Heart right ventricle (tissue), 16 donors: ENCODE measurements around the gene CES3. TPM values are rescaled to one million over a fixed set of nuclear protein-coding genes. Genes with fewer than 3 reads are reported as not detected.

Experiments
- ATAC-seq, 8 donors: fragments of 200-7000 bp; cut with Tn5 transposase; one replicate each; pipeline ENCODE4 v1.9.1; 2020; ENCODE audit warnings: mild to moderate bottlenecking in 8 of 8, moderate library complexity in 8 of 8, moderate number of reproducible peaks in 1 of 8
- DNase-seq, 2 donors: peaks; one replicate each; pipeline ENCODE4 v3.0.0-alpha.2; 2020
- H3K27ac ChIP-seq, 10 donors: fragments of 200-600 bp; sonication (generic) in 2 of 10; one replicate each; pipeline versions ENCODE4 v1.5.0 to v1.8.0; 2020 to 2022; ENCODE audit warnings: mild to moderate bottlenecking in 3 of 10
- H3K27me3 ChIP-seq, 7 donors: fragments of 200-600 bp; one replicate each; pipeline ENCODE4 v1.8.0; 2021 to 2022; ENCODE audit warnings: mild to moderate bottlenecking in 2 of 7
- H3K36me3 ChIP-seq, 9 donors: fragments of 200-600 bp; sonication (generic) in 1 of 9; one replicate each; pipeline versions ENCODE4 v1.5.0 to v1.8.0; 2020 to 2022; ENCODE audit warnings: mild to moderate bottlenecking in 2 of 9
- H3K4me1 ChIP-seq, 9 donors: fragments of 200-600 bp; sonication (generic) in 1 of 9; one replicate each; pipeline versions ENCODE4 v1.5.0 to v1.8.0; 2020 to 2022; ENCODE audit warnings: mild to moderate bottlenecking in 4 of 9
- H3K4me3 ChIP-seq, 10 donors: fragments of 200-600 bp; sonication (generic) in 2 of 10; one replicate each; pipeline versions ENCODE4 v1.5.0 to v1.8.0; 2020 to 2022; ENCODE audit warnings: mild to moderate bottlenecking in 7 of 10, moderate library complexity in 2 of 10
- H3K9me3 ChIP-seq, 11 donors: fragments of 200-600 bp in 10 of 11; sonication (generic) in 2 of 11; one replicate each; pipeline versions ENCODE4 v1.5.0 to v1.8.0; 2013 to 2022; ENCODE audit warnings: mild to moderate bottlenecking in 2 of 11, control low read depth in 1 of 11, moderate library complexity in 1 of 11
- CTCF ChIP-seq, 9 donors: fragments of 200-600 bp; sonication (generic) in 2 of 9; IDR thresholded peaks; one replicate each; pipeline versions ENCODE4 v1.5.0 to v1.8.0; 2021 to 2022; ENCODE audit warnings: antibody characterized with exemption in 9 of 9, mild to moderate bottlenecking in 5 of 9, moderate library complexity in 1 of 9
- WGBS, 2 donors: extraction: QIAGEN DNeasy Blood & Tissue Kit; methylation state at CpG; one replicate each; pipeline ENCODE4 v1.1.7; 2013; ENCODE audit warnings: inconsistent platforms in 1 of 2; 5-methylcytosine and 5-hydroxymethylcytosine counted together
- intact Hi-C, 10 donors: fragments of 100-400 bp; cut with DNase I; formaldehyde crosslinking; loops; one replicate each; pipeline versions ENCODE4 v1.11.1 to v1.14.2; 2022
- polyA plus RNA-seq, 2 donors: library from polyadenylated mRNA; stranded (reverse); fragments of 200-250 nt; gene quantifications; one replicate each; pipeline ENCODE4 v1.2.3, GENCODE V29; 2013
- total RNA-seq, 10 donors: library from RNA; stranded (reverse); fragmentation: NEBNext Ultra II Directional in 3 of 10; extraction: Animal tissue kit (Norgen Biotek cat#: 25700) in 3 of 10; gene quantifications; one replicate each; pipeline versions ENCODE4 v1.2.1 to v1.2.4, GENCODE V29; 2021 to 2023
- donor health status: Arrhythmogenic right ventricular cardiomyopathy.
- donor health status: ischemic (EF 13 %, LVEDD 7.1; RV severe dilation, severe dysfunction).
- donor health status: healthy with polysubstance abuse.
- donor health status: DM: no; HTN: yes; CAD: no.
- donor health status: DM: no; HTN: no; CAD: no.
- donor health status: ischemic (EF 25% LVEDD 6.9; RV normal size, moderate dysfunction).
- donor health status: ischemic (EF 25% LVEDD 5.7; RV mildly dilated, moderate dysfunction).
- donor health status: healthy.
- donor health status: DM: yes; HTN: yes; CAD: no.
- donor health status: Ischemic cardiomyopathy.
- donor health status: ischemic (EF 35%, LVEDD 5.7; RV mildly dilated, moderate dysfunction).
- donor health status: nonischemic (EF 11% LVEDD 7.7; RV severe dilation, severe dysfunction).
- donor health status: DM: yes; HTN: yes; CAD: no.
- donor health status: PGD.
- donor health status: ischemic (EF 29% LVEDD 5.4; RV normal size, mild dysfunction).
- donor health status: nonischemic (EF 23%, LVEDD 6.1; RV moderate dilation, normal function).

Gene CES3
- total and polyA plus RNA-seq, 12 donors, result 0.07 to 2.8 (median 1.1) TPM

DNA sequence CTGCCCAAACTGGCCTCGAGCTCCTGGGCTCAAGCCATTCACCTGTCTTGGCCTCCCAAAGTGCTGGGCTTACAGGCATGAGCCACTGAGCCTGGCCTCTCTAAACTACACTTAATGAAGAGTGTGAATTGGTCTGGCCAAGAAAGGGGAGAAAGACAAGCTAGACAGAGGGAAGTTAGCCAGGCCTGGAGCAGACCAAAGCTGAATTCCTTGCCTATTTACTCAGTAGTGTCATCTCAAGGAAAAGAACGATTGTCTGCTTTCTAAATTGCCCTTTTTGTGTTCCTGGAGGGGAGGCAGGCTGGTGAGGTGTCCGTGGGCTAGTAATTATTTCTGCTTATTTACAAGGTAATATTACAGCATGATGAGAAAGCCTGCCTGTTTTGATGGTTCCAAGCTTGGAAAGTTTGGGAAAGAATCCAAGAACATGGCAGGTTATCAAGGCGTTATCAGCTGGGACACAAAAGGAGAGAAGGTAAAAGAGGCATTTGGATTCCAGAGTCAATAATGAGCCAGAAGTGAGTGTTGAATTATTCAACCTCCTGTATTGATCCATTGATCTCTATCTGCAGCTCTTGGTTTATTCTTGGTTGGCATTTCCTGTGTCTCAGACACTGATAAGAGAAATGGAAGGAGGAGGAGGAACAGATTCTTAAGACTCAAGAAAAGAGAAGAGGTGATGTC is 61.6 kb downstream of the CES3 start:
- DNase-seq (no peak), ATAC-seq (no peak)
- Histone ChIP-seq H3K9me3 (no peaks in the 10 kb centered on the region), H3K27me3 (no peaks in the 10 kb centered on the region), H3K4me3 (no peak overlapping the region), H3K27ac (no peak overlapping the region), H3K4me1 (peaks cover 0 to 11% (median 0%) of the 10 kb centered on the region in 9 donors), H3K36me3 (no peaks in the 10 kb centered on the region)
- intact Hi-C loops, result no loop called here
- TF ChIP-seq CTCF (IDR thresholded peaks at IDR 0.05), result no peak
- 66 to 67% methylated on average over 4 of the region's 4 CpGs for WGBS, 2 donors

DNA sequence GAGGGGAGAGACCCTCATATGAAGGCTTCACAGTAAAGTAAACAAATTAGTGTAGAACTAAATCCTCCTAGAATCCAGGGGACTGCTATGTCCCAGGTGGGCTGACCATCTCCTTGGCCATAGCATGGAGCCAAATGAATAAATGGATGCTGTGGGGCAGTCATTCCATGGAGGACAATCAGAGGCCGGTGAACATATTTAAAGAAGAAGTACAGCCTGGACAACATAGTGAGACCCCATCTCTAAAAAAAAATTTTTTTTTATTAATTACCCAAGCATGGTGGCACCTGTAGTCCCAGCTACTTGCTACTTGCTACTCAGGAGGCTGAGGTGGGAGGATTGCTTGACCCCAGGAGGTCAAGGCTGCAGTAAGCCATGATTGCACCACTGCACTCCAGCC is 62.6 kb downstream of the CES3 start:
- Histone ChIP-seq H3K4me3 (no peak overlapping the region), H3K27ac (no peak overlapping the region), H3K27me3 (no peaks in the 10 kb centered on the region), H3K9me3 (no peaks in the 10 kb centered on the region), H3K36me3 (no peaks in the 10 kb centered on the region), H3K4me1 (peaks cover 0 to 19% (median 6%) of the 10 kb centered on the region in 9 donors)
- TF ChIP-seq CTCF (IDR thresholded peaks at IDR 0.05), result no peak
- WGBS, 2 donors, result 93 to 96% methylated on average over 1 of the region's 1 CpG
- ATAC-seq (no peak), DNase-seq (no peak)
- intact Hi-C loops, result no loop called here

Other genes starting within 250 kb of the CES3 start
- gene DYNC1LI2, start 209.7 kb upstream of the CES3 start, total RNA-seq, result 100 to 1,000 TPM in 2 of 10 donors, 10 to 100 TPM in 8; 70.4 to 109 (median 89.0) TPM
- 10 to 100 TPM; 27.2 to 53.9 TPM for gene DYNC1LI2, start 209.7 kb upstream of the CES3 start, polyA plus RNA-seq
- under 1 TPM in 1 of 10 donors, not detected in 9; 0.12 TPM for gene TERB1, start 159.7 kb upstream of the CES3 start, total RNA-seq
- gene TERB1, start 159.7 kb upstream of the CES3 start, polyA plus RNA-seq, result not detected
- gene NAE1, start 130.3 kb upstream of the CES3 start, total RNA-seq, result 10 to 100 TPM; 29.6 to 35.9 (median 31.3) TPM
- gene NAE1, start 130.3 kb upstream of the CES3 start, polyA plus RNA-seq, result 10 to 100 TPM; 23.7 to 27.8 TPM
- not detected for gene CA7, start 116.9 kb upstream of the CES3 start, total RNA-seq
- not detected for gene CA7, start 116.9 kb upstream of the CES3 start, polyA plus RNA-seq
- gene PDP2, start 80.8 kb upstream of the CES3 start, total RNA-seq, result 1 to 10 TPM; 2.9 to 5.7 (median 3.8) TPM
- gene PDP2, start 80.8 kb upstream of the CES3 start, polyA plus RNA-seq, result 1 to 10 TPM; 1.2 to 1.4 TPM
- under 1 TPM in 3 of 10 donors, not detected in 7; 0.25 to 0.47 (median 0.47) TPM for gene CDH16, start 42.4 kb upstream of the CES3 start, total RNA-seq
- under 1 TPM; 0.15 to 0.59 TPM for gene CDH16, start 42.4 kb upstream of the CES3 start, polyA plus RNA-seq
- gene RRAD, start 35.7 kb upstream of the CES3 start, total RNA-seq, result 1,000 to 10,000 TPM in 1 of 10 donors, 100 to 1,000 TPM in 5, 10 to 100 TPM in 4; 48.4 to 1,227 (median 105) TPM
- gene RRAD, start 35.7 kb upstream of the CES3 start, polyA plus RNA-seq, result 100 to 1,000 TPM; 176 to 435 TPM
- gene CIAO2B, start 26.9 kb upstream of the CES3 start, total RNA-seq, result 100 to 1,000 TPM; 103 to 196 (median 111) TPM
- 100 to 1,000 TPM; 189 to 743 TPM for gene CIAO2B, start 26.9 kb upstream of the CES3 start, polyA plus RNA-seq
- 100 to 1,000 TPM in 3 of 10 donors, 10 to 100 TPM in 7; 56.1 to 194 (median 81.5) TPM for gene CES2, start 25.8 kb upstream of the CES3 start, total RNA-seq
- gene CES2, start 25.8 kb upstream of the CES3 start, polyA plus RNA-seq, result 100 to 1,000 TPM in 1 of 2 donors, 10 to 100 TPM in 1; 25.1 to 145 TPM
- gene CES4A, start 27.3 kb downstream of the CES3 start, total RNA-seq, result 10 to 100 TPM in 1 of 10 donors, 1 to 10 TPM in 9; 3.8 to 10.4 (median 6.0) TPM
- gene CES4A, start 27.3 kb downstream of the CES3 start, polyA plus RNA-seq, result 10 to 100 TPM; 12.3 to 20.6 TPM
- 10 to 100 TPM; 22.2 to 36.4 (median 29.8) TPM for gene CBFB, start 67.9 kb downstream of the CES3 start, total RNA-seq
- gene CBFB, start 67.9 kb downstream of the CES3 start, polyA plus RNA-seq, result 10 to 100 TPM; 17.6 to 22.9 TPM
- 10 to 100 TPM in 8 of 10 donors, 1 to 10 TPM in 2; 8.9 to 12.7 (median 11.7) TPM for gene PHAF1, start 148.7 kb downstream of the CES3 start, total RNA-seq
- gene PHAF1, start 148.7 kb downstream of the CES3 start, polyA plus RNA-seq, result 1 to 10 TPM; 7.1 to 7.2 TPM
- 10 to 100 TPM in 4 of 10 donors, 1 to 10 TPM in 6; 7.4 to 17.6 (median 9.6) TPM for gene B3GNT9, start 189.7 kb downstream of the CES3 start, total RNA-seq
- gene B3GNT9, start 189.7 kb downstream of the CES3 start, polyA plus RNA-seq, result 10 to 100 TPM in 1 of 2 donors, 1 to 10 TPM in 1; 5.4 to 19.1 TPM
- 10 to 100 TPM in 1 of 10 donors, 1 to 10 TPM in 9; 4.8 to 12.4 (median 5.7) TPM for gene TRADD, start 198.6 kb downstream of the CES3 start, total RNA-seq
- 10 to 100 TPM in 1 of 2 donors, 1 to 10 TPM in 1; 9.7 to 17.9 TPM for gene TRADD, start 198.6 kb downstream of the CES3 start, polyA plus RNA-seq
- gene FBXL8, start 198.7 kb downstream of the CES3 start, total RNA-seq, result 10 to 100 TPM in 1 of 10 donors, 1 to 10 TPM in 9; 3.9 to 10.5 (median 5.0) TPM
- 10 to 100 TPM in 1 of 2 donors, 1 to 10 TPM in 1; 8.6 to 17.3 TPM for gene FBXL8, start 198.7 kb downstream of the CES3 start, polyA plus RNA-seq
- gene HSF4, start 203.5 kb downstream of the CES3 start, total RNA-seq, result 10 to 100 TPM; 32.9 to 71.3 (median 38.6) TPM
- gene HSF4, start 203.5 kb downstream of the CES3 start, polyA plus RNA-seq, result 100 to 1,000 TPM in 1 of 2 donors, 1 to 10 TPM in 1; 9.1 to 199 TPM
- gene NOL3, start 209.3 kb downstream of the CES3 start, total RNA-seq, result 10 to 100 TPM; 71.8 to 92.2 (median 79.9) TPM
- 100 to 1,000 TPM; 115 to 132 TPM for gene NOL3, start 209.3 kb downstream of the CES3 start, polyA plus RNA-seq
- 10 to 100 TPM in 9 of 10 donors, 1 to 10 TPM in 1; 8.0 to 15.2 (median 12.1) TPM for gene MATCAP1, start 222.7 kb downstream of the CES3 start, total RNA-seq
- gene MATCAP1, start 222.7 kb downstream of the CES3 start, polyA plus RNA-seq, result 10 to 100 TPM; 13.0 to 30.9 TPM
- gene EXOC3L1, start 228.9 kb downstream of the CES3 start, total RNA-seq, result 1 to 10 TPM; 1.8 to 4.8 (median 3.0) TPM
- 1 to 10 TPM; 7.7 to 8.8 TPM for gene EXOC3L1, start 228.9 kb downstream of the CES3 start, polyA plus RNA-seq
- gene E2F4, start 230.9 kb downstream of the CES3 start, total RNA-seq, result 10 to 100 TPM; 21.9 to 45.6 (median 28.6) TPM
- gene E2F4, start 230.9 kb downstream of the CES3 start, polyA plus RNA-seq, result 10 to 100 TPM; 33.4 to 38.4 TPM
- gene ELMO3, start 237.9 kb downstream of the CES3 start, total RNA-seq, result 1 to 10 TPM in 1 of 10 donors, under 1 TPM in 9; 0.19 to 1.1 (median 0.42) TPM
- 1 to 10 TPM; 1.3 to 1.9 TPM for gene ELMO3, start 237.9 kb downstream of the CES3 start, polyA plus RNA-seq